ENCODE results near the gene HYDIN.

Gene HYDIN

DNA sequence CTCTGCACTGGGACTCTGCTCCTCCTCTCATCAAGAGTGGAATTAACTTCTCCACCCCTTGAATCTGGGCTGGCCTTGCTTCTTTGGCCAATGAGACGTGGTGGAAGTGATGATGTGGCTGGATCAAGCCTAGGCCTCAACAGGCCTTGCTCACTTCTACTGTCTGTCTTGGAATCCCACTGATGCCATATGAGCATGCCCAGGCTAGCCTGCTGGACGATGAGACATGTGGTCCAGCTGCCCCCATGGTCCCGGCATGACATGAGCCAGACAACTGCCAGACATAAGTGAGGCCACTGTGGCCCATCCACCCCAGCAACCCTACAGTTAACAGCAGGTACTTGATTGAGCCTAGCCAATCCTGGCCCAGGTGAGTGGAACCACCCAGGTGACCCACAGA, 448.3 kb downstream of the HYDIN start:
- no peak for DNase-seq

DNA sequence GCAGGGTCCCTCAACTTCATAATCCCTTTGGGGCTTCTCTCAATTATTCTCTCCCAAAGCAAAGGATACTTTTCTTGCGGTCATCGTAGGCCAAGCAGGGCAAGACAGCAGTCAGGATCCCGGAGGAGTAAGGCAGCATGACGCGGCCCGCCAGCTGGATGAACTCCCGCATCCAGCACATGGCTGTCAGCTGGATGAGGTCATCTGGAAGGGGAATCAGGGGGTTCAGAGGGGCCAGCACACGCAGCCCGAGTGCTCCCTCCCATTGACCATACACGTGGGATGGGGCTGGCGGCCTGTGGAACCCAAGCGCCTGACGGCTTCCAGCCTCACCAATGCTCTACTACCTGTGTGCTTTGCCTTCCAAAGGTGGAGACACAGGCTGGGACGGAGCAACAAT, 448.7 kb downstream of the HYDIN start:
- DNase-seq, result no peak

DNA sequence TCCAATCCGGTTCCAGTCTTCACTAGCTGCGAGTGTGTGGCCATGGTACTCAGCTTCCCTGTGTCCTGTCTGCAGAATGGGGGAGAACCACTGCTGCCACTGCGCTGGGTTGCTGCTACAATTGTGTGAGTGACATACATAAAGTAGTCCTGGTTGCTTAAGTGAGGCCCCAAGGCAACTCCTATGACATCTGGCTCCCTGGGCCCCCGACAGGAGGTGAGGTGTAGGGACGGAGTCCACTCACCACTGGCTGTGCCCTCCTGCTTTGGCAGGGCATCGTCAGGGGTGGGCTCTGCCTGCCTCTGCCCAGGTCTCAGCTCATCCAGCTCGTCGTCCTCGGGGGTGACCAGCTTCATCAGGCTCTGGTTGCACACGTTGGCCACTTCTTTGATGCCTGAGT, 450.0 kb downstream of the HYDIN start:
- no peak for DNase-seq

DNA sequence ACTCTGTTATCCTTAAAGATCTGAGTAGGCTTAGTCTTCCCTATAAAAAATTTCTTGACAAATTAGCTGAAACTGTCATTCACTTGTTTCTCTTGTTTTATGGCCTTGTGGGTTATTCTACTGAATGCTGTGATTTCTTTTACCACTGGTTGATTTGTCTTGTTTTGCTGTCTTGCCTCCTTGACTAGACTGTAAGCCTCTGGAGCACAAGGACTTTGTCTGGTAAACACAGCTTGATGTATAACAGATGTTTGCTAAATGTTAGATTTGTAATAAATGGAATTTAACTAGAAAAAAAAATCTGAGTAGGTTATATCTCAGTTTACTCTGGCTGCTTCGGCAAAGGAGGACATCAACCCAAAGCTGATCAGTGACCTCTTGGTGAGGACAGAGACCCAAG, 451.2 kb downstream of the HYDIN start:
- no peak for DNase-seq

DNA sequence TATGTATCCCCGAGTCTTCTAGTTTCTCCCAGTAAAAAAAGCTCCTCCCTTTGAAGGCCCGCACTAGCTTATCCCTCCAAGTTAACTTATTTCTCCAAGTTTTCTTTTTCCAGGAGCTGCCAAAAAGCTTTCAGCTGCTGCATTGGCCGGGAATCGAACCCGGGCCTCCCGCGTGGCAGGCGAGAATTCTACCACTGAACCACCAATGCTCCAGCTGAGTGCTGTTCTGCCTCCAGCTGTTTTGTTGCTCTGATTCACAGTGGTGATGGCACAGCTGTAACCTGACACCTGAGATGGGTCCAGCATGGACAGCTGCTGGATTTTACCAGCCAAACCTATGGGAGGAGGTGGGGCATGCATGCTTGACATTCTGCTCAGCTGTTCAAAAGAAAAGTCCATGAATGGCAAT, 451.6 kb downstream of the HYDIN start:
- DNase-seq, result no peak

DNA sequence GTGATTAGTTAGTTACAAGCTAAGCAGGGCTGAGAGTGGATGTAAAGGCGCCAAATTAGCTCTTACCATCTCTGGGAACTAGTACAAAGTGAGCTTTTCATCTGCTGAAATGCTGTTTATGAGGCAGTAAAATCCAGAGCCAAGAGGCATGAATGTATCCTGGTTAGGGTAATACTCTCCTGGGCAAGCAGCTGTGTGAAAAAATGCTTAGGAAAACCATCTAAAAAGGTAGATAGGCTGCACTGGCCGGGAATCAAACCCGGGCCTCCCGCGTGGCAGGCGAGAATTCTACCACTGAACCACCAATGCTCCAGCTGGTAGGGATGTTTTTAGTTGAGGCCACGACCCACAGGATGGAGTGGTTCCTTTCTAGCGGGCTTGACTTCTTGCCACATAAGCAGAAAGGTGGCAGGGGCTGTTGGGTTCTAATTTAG, 452.5 kb downstream of the HYDIN start:
- DNase-seq, result no peak

DNA sequence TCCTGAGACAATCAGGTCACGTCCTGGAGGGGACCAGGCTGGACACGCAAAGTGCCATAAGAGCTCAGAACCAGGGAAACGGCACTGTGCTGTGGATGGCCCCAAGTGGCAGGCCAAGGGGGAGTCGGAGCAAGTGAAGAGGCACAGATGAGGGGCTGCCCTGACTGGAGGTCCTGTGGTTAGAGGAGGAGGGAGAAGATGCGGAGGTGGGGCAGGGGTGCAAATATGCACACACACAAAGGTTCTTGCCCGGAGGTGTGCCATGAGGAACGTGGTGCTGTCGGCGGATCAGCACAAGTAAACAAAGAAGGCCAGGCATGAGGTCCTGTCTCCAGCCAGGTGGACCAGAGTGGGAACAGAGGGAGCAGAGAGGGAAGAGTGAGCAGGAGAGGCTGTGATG, 453.0 kb downstream of the HYDIN start:
- DNase-seq, result no peak

DNA sequence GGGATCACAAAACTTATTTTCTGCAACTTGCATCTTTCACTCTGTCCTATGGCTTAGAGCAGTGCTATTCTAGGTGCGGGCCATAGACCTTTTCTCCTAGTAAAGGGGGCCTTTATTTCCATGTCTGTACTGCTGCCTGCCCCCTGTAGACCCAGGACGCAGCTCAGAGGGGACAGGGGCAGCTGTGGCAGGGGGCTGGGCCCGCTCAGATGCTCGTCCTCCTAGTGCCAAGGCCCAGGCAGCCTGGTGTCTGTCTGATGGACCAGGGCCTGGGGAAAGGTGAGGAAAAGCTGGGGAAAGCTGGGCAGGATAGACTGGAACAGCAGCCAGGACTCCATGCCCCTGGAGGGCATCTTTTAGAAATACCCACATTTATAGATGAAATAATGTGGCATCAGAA, 455.1 kb downstream of the HYDIN start:
- DNase-seq, result no peak

DNA sequence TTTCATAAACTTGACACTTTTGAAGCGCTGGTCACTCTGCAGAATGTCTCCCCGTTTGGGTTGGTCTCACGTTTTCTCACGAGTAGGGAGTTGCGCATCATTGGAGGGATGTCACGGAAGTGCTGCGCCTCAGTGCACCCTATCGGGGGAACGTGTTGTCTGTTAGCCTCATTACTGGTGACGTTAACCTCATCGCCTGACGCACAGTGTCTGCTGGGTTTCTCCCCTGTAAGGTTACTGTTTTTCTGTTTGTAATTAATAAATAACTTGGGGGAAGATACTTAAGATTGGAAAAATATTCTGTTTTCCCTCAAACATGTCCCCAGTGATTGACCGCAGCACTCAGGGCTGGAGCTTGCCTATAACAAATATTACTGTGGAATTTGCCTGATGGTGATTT, 456.3 kb downstream of the HYDIN start:
- DNase-seq, result no peak

DNA sequence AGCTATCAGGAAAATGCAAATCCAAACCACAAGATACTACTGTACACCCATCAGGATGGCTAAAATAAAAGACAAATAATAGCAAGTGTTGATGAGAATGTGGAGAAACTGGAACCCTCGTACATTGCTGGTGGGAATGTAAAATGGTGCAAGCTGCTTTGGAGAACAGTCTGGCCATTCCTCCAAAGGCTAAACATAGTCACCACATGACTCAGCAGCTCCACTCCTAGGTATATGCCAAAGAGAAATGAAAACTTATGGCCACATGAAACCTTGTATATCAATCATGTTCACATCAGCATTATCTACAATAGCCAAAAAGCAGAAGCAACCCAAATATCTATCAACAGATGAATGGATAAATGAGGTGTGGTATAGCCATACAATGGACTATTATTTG, 458.0 kb downstream of the HYDIN start:
- no peak for DNase-seq

DNA sequence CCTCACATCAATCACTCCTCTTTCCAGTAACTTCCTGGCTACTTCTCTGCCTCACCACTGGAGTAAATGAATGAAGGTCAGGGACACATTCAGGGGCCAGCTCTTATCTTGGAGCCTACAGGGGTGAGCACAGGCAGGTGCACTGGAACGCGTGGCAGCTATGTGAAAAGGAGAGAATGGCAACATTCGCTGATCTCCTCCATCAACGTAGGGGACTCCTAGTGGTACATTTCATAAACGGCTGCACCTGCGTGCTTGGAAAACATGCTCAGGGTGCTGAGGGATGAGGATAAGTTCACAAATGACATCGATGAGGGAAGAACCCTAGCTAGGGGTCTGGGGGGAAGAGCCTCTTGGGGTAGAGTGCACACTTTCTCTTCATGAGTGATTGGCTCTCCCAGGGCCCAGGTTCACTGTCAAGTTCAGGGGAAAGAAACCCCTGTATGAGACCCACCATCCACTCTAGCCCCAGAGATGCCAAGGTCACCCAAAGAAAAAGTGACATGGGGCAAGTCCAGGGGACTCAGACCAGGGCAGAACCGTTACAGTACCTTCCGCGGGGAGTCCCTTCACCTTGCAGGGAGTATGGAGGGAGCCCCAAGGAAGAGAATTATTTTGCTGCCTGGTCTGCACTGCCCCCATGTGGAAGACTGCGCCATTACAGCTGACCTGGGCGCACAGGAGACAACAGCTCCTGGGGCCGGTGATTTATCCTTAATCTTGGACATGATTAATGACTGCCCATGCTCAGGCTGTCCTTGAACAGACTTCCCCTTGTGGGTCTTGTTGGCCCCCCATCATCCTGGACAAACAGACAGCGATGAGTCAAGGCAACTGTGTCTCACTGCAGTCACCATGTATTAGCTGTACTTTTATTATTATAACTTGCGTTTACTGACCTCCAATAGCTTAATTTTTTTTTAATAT, 459.6 kb downstream of the HYDIN start:
- peak in 1 of 2 donors; percentile 47 for DNase-seq

DNA sequence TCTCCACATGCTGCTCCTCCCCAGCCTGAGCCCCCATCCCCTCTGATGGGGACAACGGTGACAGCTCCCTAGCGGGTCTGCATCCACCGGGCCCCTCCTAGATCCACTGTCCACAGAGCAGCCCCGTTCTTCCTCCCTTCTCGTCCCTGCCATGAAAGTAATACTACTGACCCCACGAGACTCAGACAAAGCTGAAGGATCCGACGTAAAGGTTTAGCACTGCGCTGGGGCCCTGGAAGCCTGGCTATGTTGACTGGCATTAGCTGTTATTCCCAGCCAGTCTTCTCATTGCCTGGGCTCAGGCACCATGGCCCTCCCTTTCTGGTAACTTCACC, 460.3 kb downstream of the HYDIN start:
- no peak for DNase-seq

DNA sequence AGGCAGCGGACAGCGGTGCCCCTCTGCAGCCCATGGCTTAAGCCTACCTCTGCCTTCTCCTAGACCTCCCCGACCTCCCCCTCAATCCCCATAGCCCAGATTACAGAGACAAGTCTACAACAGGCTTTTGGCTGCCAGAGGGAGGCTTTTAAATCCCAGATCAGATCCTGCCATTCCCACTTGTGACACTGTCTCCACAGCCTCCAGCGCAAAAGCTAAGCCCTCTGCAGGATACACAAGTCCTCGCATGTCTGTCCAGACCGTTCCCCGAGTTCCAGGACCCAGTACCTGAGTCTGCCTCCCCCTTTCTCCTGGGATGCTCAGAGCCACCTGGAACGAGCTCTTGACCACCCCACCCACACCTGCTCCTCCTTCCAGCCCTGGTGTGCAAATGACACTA, 460.8 kb downstream of the HYDIN start:
- no peak for DNase-seq

DNA sequence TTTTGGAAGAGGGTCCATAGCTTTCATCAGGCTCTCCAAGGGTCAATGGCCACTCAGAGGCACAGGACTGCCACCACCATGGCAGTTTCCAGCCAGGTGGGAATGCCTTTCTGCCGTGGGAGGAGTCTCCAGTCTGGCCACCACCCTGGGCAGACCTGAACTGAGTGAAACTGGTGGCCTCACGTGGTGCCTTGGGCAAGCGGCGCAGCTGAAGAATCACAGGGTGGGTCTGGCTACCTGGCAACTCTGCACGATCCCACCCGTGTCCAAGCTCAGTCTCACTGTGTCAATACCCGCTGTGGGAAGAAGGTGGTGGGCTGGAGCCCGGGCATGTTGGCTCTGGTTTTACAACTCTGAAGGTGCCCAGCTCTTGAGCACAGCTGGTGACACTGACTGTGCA, 461.4 kb downstream of the HYDIN start:
- no peak for DNase-seq

DNA sequence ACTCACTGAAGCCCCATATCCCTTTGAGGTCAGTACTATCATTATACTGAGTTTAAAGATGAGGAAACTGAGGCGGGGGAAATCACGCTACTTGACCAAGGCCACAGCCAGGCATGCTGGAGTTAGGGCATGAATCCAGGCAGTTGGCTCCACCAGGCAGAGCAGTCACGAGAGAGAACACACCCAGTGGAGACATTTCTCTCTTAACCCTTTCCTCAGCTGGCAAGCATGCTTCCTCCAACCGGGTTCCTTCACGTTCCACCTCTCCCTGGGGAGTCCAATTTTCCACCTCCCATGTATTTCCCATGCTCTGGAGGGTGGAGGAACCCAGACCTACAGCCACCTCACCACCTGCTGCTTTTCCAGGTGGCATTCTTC, 462.3 kb downstream of the HYDIN start:
- DNase-seq, result no peak

DNA sequence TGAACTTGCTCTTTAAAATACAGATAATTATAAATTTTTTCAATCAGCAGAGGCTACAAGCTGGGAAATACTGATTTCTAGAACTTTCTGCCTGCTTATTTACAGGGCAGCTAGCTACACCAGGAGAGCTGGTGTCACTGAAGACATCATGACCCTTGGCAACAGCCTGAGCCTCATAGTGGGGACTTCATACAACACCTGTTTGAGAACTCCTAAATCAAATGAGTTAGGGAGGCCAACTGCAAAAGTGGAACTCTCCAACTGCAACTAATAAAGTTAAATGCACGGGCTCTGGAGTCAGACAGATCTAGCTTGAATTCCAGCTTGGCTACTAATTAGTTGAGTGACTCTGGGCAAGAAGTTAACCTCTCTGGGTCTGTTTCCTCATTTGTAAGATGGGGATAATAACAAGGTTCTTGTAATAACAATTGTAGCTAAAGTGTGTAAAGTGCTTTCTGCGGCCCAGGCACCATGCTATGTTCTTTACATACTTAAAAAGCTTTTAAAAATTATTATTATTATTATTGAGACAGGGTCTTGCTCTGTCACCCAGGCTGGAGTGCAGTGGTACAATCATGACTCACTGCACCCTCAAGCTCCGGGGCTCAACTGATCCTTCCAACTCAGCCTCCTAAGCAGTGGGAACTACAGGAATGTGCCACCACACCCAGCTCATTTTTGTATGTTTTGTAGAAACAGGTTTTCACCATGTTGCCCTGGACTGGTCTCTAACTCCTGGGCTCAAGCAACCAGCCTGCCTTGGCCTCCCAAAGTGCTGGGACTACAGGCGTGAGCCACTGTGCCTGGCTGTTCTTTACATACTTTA, 462.9 kb downstream of the HYDIN start:
- no peak for DNase-seq

DNA sequence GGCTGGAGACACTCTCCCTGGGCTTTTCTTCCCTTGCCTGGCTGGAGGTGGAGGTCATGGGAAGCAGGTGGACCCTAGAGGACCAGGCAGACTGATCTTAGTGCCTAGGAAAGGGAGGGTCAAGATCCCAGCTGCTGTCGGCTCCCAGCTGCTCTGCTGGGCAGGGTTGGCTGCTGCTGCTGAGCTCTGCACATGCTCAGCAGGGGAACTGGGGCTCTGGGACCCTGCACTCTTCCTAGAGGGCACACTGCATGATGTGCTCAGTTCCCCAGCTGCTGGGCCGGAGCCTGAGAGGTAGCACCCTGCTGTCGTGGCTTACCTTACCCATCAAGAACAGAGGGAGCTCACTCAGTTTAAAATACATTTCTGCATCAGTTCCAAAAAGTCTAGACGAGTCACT, 463.9 kb downstream of the HYDIN start:
- no peak for DNase-seq

DNA sequence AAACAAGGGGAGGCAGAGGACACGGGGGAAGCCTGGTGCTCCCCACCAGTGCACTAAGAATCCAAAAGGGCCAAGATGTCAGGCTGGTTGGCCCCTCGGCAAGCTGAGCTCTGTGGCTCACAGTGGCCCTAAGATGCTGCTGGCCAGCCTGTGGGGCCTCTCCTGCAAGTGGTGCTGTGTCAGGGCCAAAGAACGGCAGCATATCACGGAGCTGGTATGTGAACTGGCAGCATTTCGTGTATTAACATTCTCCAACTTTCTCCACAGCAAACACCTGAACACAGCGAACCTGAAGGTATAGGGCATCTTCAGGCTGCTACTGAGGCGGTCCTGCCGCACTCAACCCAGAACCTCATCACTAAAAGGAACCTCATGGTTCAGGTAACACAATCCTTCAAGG, 464.3 kb downstream of the HYDIN start:
- no peak for DNase-seq

DNA sequence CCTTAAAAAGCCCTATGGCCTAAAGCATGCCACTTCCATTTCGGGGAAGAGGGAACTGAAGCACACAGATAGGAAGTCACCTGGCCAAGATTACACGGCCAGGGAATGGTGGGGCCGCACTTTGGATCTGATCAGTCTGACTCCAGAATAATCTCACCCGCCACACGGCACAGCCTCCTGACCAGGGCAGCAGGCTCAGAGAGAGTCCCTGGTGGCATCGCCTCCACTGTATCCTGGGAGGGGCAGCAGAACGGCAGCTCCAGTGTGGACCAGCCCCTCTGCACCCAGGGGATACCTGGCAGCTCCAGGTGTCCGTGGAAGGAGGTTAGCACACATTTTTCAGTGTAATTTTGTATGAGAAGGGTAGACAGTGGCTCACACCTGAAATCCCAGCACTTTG, 465.0 kb downstream of the HYDIN start:
- DNase-seq, result no peak

DNA sequence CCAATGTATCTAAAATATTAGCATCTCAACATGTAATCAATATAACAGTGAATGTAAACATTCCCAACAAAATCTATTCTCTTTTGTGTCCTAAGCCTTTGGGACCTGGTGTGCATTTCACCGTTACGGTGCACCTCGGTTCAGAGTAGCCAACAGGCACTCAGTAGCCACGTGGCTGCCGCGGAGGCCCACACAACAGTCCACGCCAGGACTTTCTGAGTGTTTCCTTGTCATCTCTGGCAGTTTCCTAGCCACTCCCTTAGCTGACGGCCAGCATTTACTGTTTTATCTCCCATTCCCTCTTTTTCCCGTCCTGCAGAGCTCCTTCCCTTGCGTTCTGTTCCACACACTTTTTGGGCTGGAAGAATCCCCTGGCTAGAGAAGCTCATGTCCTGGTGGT, 465.9 kb downstream of the HYDIN start:
- DNase-seq, result no peak

DNA sequence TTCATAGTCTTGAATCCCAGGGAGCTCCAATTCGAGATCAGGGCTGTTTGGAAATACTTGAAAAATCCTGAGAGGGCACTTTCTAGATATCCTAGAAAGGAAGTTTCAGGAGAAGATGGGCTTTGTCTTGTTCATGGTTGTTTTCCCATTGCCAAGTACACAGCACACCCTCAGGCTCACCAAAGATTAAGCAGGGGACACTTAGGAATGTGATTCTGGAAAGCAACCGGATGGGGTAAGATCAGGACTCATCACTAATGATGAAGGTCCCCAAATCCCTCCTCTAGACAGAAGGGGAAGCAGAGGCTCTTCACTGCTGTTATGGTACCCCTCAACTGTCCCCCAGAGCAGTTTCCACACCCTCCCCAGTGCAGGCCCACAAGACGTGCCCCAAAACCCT, 470.3 kb downstream of the HYDIN start:
- DNase-seq, result no peak

DNA sequence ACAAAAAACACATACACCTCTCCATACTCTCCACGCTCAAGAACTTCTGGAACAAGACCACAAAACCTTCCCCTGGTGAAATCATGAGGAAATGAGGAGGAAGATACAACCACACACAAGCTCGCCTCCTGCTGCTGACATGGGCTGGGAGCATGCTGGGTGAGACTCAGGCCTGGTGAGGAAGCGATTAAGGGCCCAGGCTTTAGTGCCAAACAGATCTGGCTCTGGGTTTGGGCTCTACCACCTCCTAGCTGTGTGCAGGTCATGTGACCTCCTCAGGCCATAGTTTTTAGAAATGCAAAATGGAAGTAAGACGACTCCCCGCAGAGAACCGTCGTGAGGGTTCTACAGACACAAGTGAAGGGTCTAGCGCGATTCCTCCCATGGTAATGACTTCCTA, 470.9 kb downstream of the HYDIN start:
- no peak for DNase-seq

DNA sequence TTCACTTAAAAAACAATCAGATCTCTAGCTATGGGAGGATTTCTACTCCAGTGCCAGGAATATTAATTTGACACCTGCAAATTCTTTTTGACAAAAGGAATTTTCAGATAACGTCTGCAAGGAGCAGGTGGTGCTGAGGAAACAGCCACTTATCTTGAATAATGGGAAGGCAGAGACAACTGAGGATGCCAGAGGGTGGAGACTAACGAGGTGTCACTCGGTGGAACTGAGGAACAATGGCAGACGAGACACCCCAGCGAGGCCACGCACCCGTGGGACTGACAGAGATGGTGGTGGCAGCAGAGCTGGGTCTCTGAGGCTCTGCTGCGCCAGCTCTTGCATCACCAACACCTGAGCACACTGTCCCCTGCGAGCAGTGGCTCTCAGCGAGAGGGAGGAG, 471.7 kb downstream of the HYDIN start:
- no peak for DNase-seq
